H9 (cell line): ENCODE measurements around the gene DNMBP. TPM values are rescaled to one million over a fixed set of nuclear protein-coding genes. Genes with fewer than 3 reads are reported as not detected.

ENCODE experiments used
- DNase-seq: peaks from one replicate; pipeline ENCODE4 v3.0.0-alpha.2; 2017
- H2AFZ ChIP-seq: one replicate; pipeline ENCODE4 v1.6.1; 2013; ENCODE audit warnings: mild to moderate bottlenecking, low read length, control low read depth, moderate library complexity
- H2AK5ac ChIP-seq: 2 replicates; pipeline ENCODE4 v1.6.1; 2013; ENCODE audit warnings: low read length, control low read depth, mixed read lengths; ENCODE audit not compliant: insufficient read length
- H2BK120ac ChIP-seq: one replicate; pipeline ENCODE4 v1.6.1; 2013; ENCODE audit warnings: low read depth, mild to moderate bottlenecking, low read length, control low read depth, inconsistent platforms; ENCODE audit not compliant: poor library complexity, severe bottlenecking
- H2BK12ac ChIP-seq: 2 replicates; pipeline ENCODE4 v1.6.1; 2013; ENCODE audit warnings: low read length, control low read depth, mixed read lengths, low read depth; ENCODE audit not compliant: insufficient read length
- H2BK15ac ChIP-seq: 2 replicates; pipeline ENCODE4 v1.6.1; 2013; ENCODE audit warnings: low read depth, low read length, control low read depth
- H2BK20ac ChIP-seq: one replicate; pipeline ENCODE4 v1.6.1; 2013; ENCODE audit warnings: low read depth, mild to moderate bottlenecking, low read length, control low read depth, inconsistent platforms; ENCODE audit not compliant: poor library complexity, severe bottlenecking
- H2BK5ac ChIP-seq: 2 replicates; pipeline ENCODE4 v1.6.1; 2013; ENCODE audit warnings: low read length, control low read depth, mixed read lengths; ENCODE audit not compliant: insufficient read length
- H3K14ac ChIP-seq: 2 replicates; pipeline ENCODE4 v1.6.1; 2013; ENCODE audit warnings: low read length, control low read depth; ENCODE audit not compliant: insufficient read depth
- H3K18ac ChIP-seq: 2 replicates; pipeline ENCODE4 v1.6.1; 2013; ENCODE audit warnings: low read depth, mild to moderate bottlenecking, mixed read lengths, low read length, control low read depth; ENCODE audit not compliant: insufficient read length
- H3K23ac ChIP-seq: 2 replicates; pipeline ENCODE4 v1.6.1; 2013; ENCODE audit warnings: low read length, control low read depth, mixed read lengths, low read depth; ENCODE audit not compliant: insufficient read length
- H3K23me2 ChIP-seq: 2 replicates; pipeline ENCODE4 v1.6.1; 2013; ENCODE audit warnings: low read depth, mild to moderate bottlenecking, mixed read lengths, low read length, control low read depth; ENCODE audit not compliant: insufficient read length, poor library complexity, severe bottlenecking
- H3K27ac ChIP-seq: 2 replicates; pipeline ENCODE4 v1.5.1; 2013; ENCODE audit warnings: low read length, control low read depth, mixed read lengths, low read depth; ENCODE audit not compliant: insufficient read length
- H3K27me3 ChIP-seq: 2 replicates; pipeline ENCODE4 v1.6.1; 2013; ENCODE audit warnings: low read length, control low read depth, inconsistent platforms; ENCODE audit not compliant: insufficient read depth
- H3K4ac ChIP-seq: 2 replicates; pipeline ENCODE4 v1.6.1; 2013; ENCODE audit warnings: low read depth, mild to moderate bottlenecking, control low read depth, inconsistent platforms, low read length, moderate library complexity
- H3K4me1 ChIP-seq: 2 replicates; pipeline ENCODE4 v1.6.1; 2013; ENCODE audit warnings: low read length, control low read depth, inconsistent platforms; ENCODE audit not compliant: insufficient read depth
- H3K4me2 ChIP-seq: 2 replicates; pipeline ENCODE4 v1.6.1; 2013; ENCODE audit warnings: low read length, control low read depth, mixed read lengths; ENCODE audit not compliant: insufficient read length, insufficient read depth
- H3K56ac ChIP-seq: 2 replicates; pipeline ENCODE4 v1.6.1; 2013; ENCODE audit warnings: low read depth, mild to moderate bottlenecking, mixed read lengths, low read length, control low read depth; ENCODE audit not compliant: insufficient read length
- H3K79me1 ChIP-seq: 2 replicates; pipeline ENCODE4 v1.6.1; 2013; ENCODE audit warnings: low read depth, mild to moderate bottlenecking, moderate library complexity, low read length, control low read depth, inconsistent platforms; ENCODE audit not compliant: insufficient read depth, poor library complexity, severe bottlenecking
- H3K79me2 ChIP-seq: 2 replicates; pipeline ENCODE4 v1.6.1; 2013; ENCODE audit warnings: low read length, control low read depth, inconsistent platforms; ENCODE audit not compliant: insufficient read depth
- H3K9ac ChIP-seq: 2 replicates; pipeline ENCODE4 v1.6.1; 2013; ENCODE audit warnings: low read length, control low read depth, mixed read lengths; ENCODE audit not compliant: insufficient read length; ENCODE audit errors: extremely low read depth
- H3K9me3 ChIP-seq: one replicate; pipeline ENCODE4 v1.6.1; 2013; ENCODE audit warnings: low read depth, low read length, inconsistent platforms; ENCODE audit not compliant: control insufficient read depth
- H3T11ph ChIP-seq: one replicate; pipeline ENCODE4 v1.6.1; 2013; ENCODE audit warnings: mild to moderate bottlenecking, low read length, control low read depth, inconsistent platforms
- H4K20me1 ChIP-seq: one replicate; pipeline ENCODE4 v1.6.1; 2013; ENCODE audit not compliant: control insufficient read depth, insufficient read length, insufficient read depth
- H4K5ac ChIP-seq: 2 replicates; pipeline ENCODE4 v1.6.1; 2013; ENCODE audit warnings: low read depth, mild to moderate bottlenecking, mixed read lengths, low read length, control low read depth; ENCODE audit not compliant: insufficient read length
- H4K8ac ChIP-seq: replicated peaks from 2 replicates; pipeline ENCODE4 v1.6.1; 2013; ENCODE audit warnings: low read length, control low read depth, mixed read lengths, low read depth; ENCODE audit not compliant: insufficient read length
- H4K91ac ChIP-seq: 2 replicates; pipeline ENCODE4 v1.6.1; 2013; ENCODE audit warnings: low read depth, mild to moderate bottlenecking, moderate library complexity, mixed read lengths, low read length, control low read depth; ENCODE audit not compliant: insufficient read length
- H3K27ac Mint-ChIP-seq, 3 experiments: 2 replicates in 2 of 3; 3 replicates in 1 of 3; pipeline ENCODE4 v1.8.0; 2020 to 2021; ENCODE audit warnings: mixed read lengths in 3 of 3, mild to moderate bottlenecking in 1 of 3, moderate library complexity in 1 of 3
- H3K27me3 Mint-ChIP-seq: 2 replicates; pipeline ENCODE4 v1.8.0; 2021; ENCODE audit warnings: low read depth, mild to moderate bottlenecking, moderate library complexity, mixed read lengths
- H3K36me3 Mint-ChIP-seq, 3 experiments: 2 replicates in 2 of 3; 3 replicates in 1 of 3; pipeline ENCODE4 v1.8.0; 2020 to 2021; ENCODE audit warnings: low read depth in 3 of 3, mixed read lengths in 3 of 3; ENCODE audit not compliant: insufficient read depth in 1 of 3
- H3K4me1 Mint-ChIP-seq, 2 experiments: 2 replicates each; pipeline ENCODE4 v1.8.0; 2020; ENCODE audit warnings: mixed read lengths in 2 of 2
- H3K4me3 Mint-ChIP-seq, 2 experiments: 2 replicates in 1 of 2; 3 replicates in 1 of 2; pipeline ENCODE4 v1.8.0; 2020 to 2021; ENCODE audit warnings: mild to moderate bottlenecking in 2 of 2, mixed read lengths in 2 of 2, moderate library complexity in 1 of 2
- H3K9me3 Mint-ChIP-seq, 2 experiments: 2 replicates in 1 of 2; 3 replicates in 1 of 2; pipeline ENCODE4 v1.8.0; 2020; ENCODE audit warnings: mild to moderate bottlenecking in 2 of 2, mixed read lengths in 2 of 2, moderate library complexity in 1 of 2
- CTCF ChIP-seq: fragments of 200-600 bp; sonication (generic); conservative IDR thresholded peaks from 3 replicates; pipeline ENCODE4 v1.8.0; 2021; ENCODE audit warnings: antibody characterized with exemption, mild to moderate bottlenecking
- WGBS: extraction: QIAGEN DNeasy Blood & Tissue Kit; methylation state at CpG from one replicate; pipeline ENCODE4 v1.1.7; 2013; ENCODE audit warnings: missing lambda C conversion rate, low lambda C conversion rate, mixed read lengths; ENCODE audit not compliant: insufficient read length; ENCODE audit errors: extremely low coverage; 5-methylcytosine and 5-hydroxymethylcytosine counted together
- total RNA-seq: library from RNA; stranded (reverse); gene quantifications from 2 replicates; pipeline ENCODE4 v1.2.1, GENCODE V29; 2021

The DNMBP gene
- total RNA-seq, 1 experiment from 2014 or later = 25.6 TPM

GRCh38 chr10:99828464-99828863 lies 181.3 kb downstream of the DNMBP start:
- WGBS = no CpG with 5 or more reads among the region's 2 CpGs
- Histone ChIP-seq H2BK15ac (no peak overlapping the region), H3K4ac (no peak overlapping the region), H3K27ac (no peak overlapping the region), H4K91ac (no peak overlapping the region), H2AK5ac (no peak overlapping the region), H3K79me1 (no peaks in the 10 kb centered on the region), H2BK5ac (no peak overlapping the region), H2AFZ (no peak overlapping the region), H4K8ac (no peak overlapping the region), H3K23ac (no peak overlapping the region), H2BK20ac (no peak overlapping the region), H3K4me2 (no peak overlapping the region), H4K5ac (no peak overlapping the region), H3K9ac (no peak overlapping the region), H3K18ac (no peak overlapping the region), H3K27me3 (no peaks in the 10 kb centered on the region), H2BK120ac (no peak overlapping the region), H3T11ph (no peak overlapping the region), H3K56ac (no peak overlapping the region), H3K23me2 (no peaks in the 10 kb centered on the region), H3K4me1 (no peaks in the 10 kb centered on the region), H2BK12ac (no peak overlapping the region), H3K79me2 (no peaks in the 10 kb centered on the region), H4K20me1 (no peaks in the 10 kb centered on the region), H3K14ac (no peak overlapping the region), H3K9me3 (no peaks in the 10 kb centered on the region)
- H3K4me3 Mint-ChIP-seq = no peak overlapping the region
- no peak for DNase-seq
- H3K4me1 Mint-ChIP-seq = no peaks in the 10 kb centered on the region; a peak in 1 of 4 replicates
- no peak overlapping the region; a peak in 1 of 7 replicates for H3K27ac Mint-ChIP-seq
- peaks cover 4 to 5% of the 10 kb centered on the region in 2 experiments; a peak in 2 of 5 replicates for H3K9me3 Mint-ChIP-seq
- H3K27me3 Mint-ChIP-seq = peaks cover 4% of the 10 kb centered on the region
- TF ChIP-seq CTCF = no peak
- H3K36me3 Mint-ChIP-seq = no peaks in the 10 kb centered on the region; a peak in 2 of 7 replicates
